GM03348 (cell line): ENCODE measurements around the gene RAB1B.
A peak's percentile ranks its signal among the peaks of the same experiment; 100 is the strongest.
"Not testable (repeated sequence)": the region's sequence is repeated elsewhere in the genome, so short reads cannot be mapped to it uniquely, and the experiment has no call there.

Experiments
- DNase-seq: peaks from one replicate; pipeline ENCODE4 v3.0.0; 2012; ENCODE audit warnings: low spot score

The RAB1B gene

GRCh38 chr11:66309475-66309874, 41.0 kb downstream of the RAB1B start:
- DNase-seq = no peak

- no peak for DNase-seq
Observed at GRCh38 chr11:66310324-66310723, 41.9 kb downstream of the RAB1B start.

DNA sequence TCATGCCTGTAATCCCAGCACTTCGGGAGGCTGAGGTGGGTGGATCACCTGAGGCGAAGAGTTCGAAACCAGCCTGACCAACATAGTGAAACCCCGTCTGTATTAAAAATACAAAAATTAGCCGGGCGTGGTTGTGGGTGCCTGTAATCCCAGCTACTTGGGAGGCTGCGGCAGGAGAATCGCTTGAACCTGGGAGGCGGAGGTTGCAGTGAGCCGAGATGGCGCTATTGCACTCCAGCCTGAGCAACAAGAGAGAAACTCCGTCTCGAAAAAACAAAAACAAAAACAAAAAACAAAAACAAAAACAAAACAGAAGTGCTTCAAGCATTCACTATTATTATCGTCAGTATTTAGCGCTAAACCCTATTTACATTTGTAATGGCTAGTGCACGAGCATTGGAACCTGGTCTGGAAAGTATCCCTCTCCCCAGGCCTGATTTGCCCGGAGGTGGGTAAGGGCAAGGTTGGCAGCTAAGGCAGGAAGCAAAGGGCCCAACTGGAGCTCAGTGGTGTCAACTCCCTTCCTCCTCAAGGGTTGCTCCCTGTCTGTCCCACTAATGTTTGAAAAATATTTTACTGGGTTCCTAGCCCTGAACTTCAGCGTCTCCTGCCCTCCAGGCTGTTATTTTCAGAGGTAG, 42.5 kb downstream of the RAB1B start:
- not testable (repeated sequence) for DNase-seq

DNA sequence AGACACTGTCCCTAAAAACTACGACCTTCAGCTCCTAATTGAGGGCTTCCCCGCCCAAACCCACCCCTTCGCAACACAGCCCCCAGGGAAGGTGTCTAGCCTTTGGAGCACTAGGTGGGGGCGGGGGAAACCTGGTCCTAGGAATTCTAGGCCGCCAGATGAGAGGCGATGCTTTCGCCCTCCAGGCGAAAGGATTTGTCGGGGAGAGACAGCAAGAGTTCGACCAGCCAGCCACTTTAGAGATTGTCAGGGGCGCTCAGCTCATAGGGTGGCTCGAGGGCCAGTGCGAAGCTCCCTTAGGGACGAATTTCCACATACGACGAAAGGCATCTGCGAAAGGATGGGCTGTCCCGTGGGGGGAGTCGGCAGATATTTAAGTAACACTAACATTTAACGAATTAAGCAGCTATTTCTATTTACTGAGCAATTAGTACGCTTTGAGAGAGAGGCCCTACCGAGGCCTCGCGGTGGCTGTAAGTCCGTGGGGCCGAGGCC, 43.1 kb downstream of the RAB1B start:
- DNase-seq = no peak

DNA sequence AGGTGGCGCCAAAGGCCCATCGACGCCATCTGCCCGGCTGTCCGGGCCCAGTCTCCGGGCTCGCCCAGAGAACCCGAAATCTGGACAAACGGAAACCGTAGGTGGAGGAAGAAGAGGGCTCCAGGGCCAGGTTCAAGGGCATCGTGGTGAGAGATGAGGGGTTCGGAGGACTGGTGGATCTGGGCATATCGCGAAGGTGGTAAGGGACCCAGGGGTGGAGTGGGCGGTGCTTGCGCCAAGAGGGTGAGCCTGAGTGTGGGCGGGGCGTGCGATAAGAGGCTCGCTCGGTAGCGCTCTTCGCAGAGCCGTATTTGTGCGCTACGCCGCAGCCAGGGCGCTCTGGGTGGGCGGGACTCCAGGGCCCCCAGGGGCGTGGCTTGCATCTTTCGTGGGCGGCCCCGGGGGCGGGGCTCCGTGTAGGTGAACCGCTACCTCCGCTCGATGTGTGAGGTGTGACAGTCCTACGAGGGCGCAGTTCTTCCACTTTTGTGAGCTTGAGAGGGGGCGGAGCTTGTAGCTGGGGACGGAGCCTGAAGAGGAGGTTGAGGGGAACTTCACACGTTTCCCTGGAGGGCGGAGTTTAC, 43.6 kb downstream of the RAB1B start:
- peak; percentile 89 for DNase-seq

DNA sequence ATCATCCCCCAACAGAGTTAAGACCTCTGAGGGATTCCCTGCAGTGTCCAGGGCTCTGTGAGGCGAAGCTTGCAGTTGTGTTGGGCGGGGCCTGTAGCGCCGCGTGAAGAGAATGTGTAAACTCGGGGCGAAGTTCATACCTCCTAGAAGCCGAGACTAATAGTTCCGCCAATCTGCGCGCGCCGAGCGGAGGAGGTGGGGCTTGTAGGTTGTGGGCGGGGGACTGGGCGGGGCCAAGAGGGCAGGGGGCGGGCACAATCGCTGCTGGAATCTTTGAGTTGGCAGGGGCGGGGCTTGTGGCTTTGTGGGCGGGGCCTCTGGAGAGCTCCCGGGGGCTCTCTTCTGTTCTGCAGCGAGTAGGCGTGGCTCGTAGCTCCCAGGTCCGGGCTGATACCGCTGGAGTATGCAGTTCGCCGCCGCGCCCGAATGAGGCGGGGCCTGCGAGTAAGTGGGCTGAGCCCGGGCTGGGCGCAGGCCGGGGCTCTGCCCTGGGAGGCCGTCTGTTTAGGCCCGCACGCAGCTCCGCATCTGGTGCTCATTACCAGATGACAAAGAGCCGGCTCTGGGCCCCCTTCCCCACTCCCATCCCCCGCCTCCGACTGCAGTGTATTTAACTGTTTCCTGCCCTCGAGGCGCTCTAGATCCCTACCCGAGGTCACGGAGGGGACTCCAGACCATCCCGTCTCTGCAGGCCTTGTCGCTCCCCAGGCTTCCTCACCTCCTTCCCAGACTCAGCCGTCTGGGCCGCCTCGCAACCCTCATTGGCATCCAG, 44.3 kb downstream of the RAB1B start:
- peak; percentile 97 for DNase-seq

DNA sequence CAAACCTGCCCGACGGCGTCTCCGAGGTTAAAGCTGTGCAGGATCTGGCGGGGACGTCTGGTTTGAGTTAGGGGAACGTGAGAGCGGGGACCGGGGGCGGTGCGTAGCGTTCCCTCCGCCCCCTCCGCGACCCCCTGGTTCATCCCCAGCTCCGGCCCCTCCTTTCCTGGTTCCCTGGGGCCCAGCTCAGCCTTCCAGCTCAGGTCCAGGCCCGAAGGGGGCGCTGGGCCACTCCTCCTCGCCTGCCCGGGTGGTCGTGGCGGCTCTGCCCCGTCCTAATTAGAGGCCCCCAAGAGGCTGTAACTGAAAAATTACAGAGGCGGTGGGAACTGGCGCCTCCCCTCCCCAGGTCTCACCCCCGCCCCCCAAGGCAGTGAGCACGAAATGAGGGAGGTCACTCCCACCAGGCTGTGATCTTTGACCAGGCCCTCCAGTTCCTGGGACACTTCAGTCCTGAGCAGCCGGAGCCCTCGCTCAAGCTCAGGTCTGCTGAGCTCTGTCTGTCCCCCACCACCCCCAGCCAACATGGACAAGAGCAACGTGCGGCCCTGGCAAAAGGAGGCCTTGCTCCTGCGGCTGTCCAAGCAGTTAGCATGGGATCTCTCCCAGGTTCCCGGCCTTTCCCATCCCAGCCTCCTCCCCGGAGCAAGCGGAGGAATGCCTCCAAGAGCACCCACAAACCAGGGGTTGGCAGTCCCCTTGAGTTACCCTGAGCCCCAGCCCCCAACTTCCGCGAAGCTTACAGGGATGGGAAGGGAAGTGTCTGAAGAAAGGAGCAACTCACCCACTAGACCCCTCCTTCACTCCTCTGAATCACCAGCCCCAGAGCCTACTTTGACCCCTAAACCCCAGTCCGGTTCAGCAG, 45.1 kb downstream of the RAB1B start:
- DNase-seq = peak; percentile 58

DNA sequence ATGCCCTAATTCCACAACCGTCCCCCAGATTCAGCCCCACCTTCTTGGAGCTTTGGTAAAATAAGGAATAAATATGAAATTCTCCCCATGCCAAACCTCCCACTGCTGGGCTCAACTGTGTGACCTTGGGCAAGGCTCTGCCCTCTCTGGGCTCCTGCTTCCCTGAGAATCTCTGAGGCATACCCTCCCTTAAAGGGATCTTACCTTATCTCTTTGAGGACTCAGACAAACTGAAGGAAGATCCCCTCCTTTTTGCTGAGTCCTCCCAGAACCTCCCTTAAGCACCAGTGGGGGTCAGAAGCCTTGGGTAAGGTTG, 45.7 kb downstream of the RAB1B start:
- no peak for DNase-seq

GRCh38 chr11:66314561-66315497, 46.4 kb downstream of the RAB1B start:
- no peak for DNase-seq

DNA sequence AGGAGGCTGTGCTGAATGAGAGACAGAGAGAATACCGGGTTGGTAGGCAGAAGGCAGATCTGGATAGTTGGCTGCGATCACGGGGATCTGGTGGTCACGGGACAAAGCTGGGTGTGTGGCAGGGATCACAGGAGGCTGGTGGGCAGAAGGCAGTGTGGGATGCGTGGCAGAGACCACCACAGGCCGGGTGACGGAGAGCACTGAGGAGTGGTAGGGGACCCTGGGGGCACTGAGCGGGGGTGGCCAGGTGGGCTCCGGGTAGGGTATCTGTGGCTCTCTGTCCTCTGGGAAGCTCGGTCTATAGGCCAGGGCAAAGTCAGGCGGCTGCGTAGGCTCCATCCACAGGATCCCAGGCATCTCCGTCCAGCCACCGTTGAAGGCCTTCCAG, 47.1 kb downstream of the RAB1B start:
- no peak for DNase-seq

DNA sequence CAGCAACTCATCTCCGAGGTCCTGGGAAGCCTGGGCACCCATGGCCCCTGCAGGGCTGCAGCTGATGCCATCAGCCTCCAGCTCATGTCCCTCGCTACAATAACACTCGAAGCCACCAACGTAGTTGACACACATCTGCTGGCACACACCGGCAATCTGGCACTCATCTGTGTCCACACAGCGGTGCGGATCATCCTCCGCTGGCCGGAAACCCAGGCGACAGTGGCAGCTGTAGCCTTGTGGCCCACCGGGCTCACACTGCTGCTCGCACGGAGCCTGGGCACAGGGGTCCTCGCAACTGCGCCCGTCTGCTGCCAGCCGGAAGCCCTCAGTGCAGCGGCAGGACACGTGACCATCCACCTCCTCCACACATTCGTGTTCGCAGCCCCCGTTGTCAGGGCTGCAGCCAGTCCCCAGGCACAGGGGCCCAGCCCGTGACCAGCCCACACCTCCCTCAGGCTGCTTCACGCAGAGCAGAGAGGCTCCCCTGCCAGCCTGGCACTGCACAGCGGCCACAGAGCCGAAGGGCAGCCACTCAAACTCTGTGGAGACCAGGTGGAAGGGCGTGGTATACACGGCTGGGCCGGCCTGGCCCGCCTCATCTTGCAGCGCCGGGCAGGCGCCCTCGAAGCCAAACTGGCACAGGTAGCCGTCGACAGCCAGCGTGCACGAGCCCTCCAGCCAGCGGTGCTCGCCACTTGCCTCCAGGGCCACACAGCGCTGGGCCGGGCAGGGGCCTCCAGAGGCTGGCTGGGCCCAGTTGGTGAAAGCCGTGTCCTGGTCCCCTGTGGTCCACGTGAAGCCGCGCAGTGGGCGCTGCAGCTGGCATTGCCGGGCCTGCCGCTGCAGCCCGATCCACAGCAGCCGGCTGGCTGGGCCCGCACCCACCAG, 47.7 kb downstream of the RAB1B start:
- DNase-seq = peak; percentile 22

DNA sequence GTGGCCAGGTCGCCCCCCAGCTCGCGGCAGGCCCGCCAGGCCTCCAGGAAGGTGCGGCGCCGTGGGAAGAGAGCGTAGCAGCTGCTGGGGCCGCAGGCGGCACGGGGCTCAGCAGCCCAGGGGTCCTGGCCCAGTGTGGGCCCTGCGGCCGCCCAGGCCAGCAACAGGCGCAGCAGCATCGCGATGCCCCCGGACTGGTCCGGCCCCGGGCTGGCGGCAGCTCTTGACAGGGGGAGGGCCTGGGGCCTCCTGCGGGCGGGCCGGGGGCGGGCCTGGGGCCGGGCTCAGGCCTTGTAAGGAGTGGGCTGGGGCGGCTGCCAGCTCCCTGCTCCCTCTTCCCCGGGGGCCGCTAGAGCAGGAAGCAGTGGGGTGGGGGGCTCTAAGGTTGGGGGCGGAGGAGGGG, 48.4 kb downstream of the RAB1B start, which contains the start of gene CD248:
TSS of gene CD248 (minus strand) at position 196 of the 403 bp plus-strand sequence. CDS start at position 179, 17 bp downstream.
- peak; percentile 91 for DNase-seq

DNA sequence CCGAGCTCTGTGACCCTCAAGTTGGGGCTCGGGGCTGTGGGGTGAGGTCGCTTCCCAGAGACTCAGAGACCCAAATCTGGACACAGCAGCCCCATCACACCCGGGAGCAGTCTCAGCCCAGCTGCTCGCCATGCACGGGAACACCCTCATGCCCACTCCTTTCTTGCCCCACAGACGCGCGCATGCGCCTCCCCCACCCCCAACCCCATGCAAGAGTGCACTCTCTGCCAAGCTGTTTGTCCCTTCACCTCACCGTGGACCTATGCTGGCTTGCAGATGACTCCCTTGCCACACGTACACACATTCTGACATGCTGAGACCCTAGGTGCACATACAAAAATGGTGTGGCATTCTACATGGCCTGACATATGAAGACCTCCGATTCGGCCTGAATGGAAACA, 48.9 kb downstream of the RAB1B start:
- peak; percentile 74 for DNase-seq

- peak; percentile 56 for DNase-seq
Observed at GRCh38 chr11:66317723-66318599, 49.5 kb downstream of the RAB1B start.

GRCh38 chr11:66318600-66318970, 50.1 kb downstream of the RAB1B start:
- no peak for DNase-seq

GRCh38 chr11:66320289-66320688, 51.9 kb downstream of the RAB1B start:
- not testable (repeated sequence) for DNase-seq

GRCh38 chr11:66320748-66321147, 52.3 kb downstream of the RAB1B start:
- not testable (repeated sequence) for DNase-seq

- DNase-seq = no peak
Observed at GRCh38 chr11:66321606-66322005, 53.2 kb downstream of the RAB1B start.
